ENCODE data around the gene EMILIN3.

Gene EMILIN3

DNA sequence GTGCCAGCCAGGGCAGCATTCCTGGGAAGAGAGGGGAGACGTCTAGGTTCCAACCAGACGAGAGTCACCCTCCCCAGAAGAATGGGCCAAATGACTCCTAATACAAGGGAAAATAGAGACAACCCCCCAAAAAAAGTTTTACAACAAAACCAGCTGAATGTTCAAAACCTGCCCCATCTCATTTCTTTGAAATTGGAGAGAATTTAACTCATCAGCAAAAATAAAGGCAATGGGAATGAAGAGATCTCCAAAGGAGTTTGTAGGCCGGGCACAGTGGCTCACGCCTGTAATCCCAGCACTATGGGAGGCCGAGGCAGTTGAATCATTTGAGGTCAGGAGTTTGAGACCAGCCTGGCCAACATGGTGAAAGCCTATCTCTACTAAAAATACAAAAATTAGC lies 9.7 kb upstream of the EMILIN3 start:
- TF ChIP-seq, protein P1, sequence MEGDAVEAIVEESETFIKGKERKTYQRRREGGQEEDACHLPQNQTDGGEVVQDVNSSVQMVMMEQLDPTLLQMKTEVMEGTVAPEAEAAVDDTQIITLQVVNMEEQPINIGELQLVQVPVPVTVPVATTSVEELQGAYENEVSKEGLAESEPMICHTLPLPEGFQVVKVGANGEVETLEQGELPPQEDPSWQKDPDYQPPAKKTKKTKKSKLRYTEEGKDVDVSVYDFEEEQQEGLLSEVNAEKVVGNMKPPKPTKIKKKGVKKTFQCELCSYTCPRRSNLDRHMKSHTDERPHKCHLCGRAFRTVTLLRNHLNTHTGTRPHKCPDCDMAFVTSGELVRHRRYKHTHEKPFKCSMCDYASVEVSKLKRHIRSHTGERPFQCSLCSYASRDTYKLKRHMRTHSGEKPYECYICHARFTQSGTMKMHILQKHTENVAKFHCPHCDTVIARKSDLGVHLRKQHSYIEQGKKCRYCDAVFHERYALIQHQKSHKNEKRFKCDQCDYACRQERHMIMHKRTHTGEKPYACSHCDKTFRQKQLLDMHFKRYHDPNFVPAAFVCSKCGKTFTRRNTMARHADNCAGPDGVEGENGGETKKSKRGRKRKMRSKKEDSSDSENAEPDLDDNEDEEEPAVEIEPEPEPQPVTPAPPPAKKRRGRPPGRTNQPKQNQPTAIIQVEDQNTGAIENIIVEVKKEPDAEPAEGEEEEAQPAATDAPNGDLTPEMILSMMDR (IDR thresholded peaks at IDR 0.05; ENCODE audit: low read depth, low read length): no peak
- no peak for TF ChIP-seq MYC (IDR thresholded peaks at IDR 0.05; ENCODE audit: low read depth, low read length)
- TF ChIP-seq POLR2A (IDR thresholded peaks at IDR 0.05; ENCODE audit: extremely low read depth, insufficient read length): no peak
- TF ChIP-seq, protein P2, sequence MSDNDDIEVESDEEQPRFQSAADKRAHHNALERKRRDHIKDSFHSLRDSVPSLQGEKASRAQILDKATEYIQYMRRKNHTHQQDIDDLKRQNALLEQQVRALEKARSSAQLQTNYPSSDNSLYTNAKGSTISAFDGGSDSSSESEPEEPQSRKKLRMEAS (IDR thresholded peaks at IDR 0.05; ENCODE audit: low read depth, low read length): no peak
- no peak for DNase-seq (ENCODE audit: low read depth)
- no peak overlapping the region for H3K4me3 ChIP-seq (ENCODE audit: low read depth, low read length)

DNA sequence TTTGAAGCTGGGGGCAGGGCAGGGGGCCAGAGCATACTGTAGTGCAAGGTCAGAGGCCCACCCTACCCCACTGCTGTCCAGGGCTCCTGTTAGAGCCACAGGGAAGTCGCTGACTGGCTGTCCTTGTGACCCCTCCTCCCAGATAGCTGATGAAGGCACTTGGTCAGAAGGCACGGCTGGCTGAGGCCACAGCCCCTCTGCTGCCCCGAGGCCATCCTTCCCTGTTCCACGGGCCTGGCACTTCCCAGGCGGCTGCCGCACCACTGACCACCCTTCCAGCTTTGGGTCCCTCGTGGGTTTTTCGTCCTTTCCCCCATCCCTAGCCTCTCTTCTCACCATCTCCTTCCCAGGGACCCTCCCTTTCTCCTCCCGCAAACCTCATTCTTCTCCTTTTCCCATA lies 9.2 kb upstream of the EMILIN3 start:
- H3K4me3 ChIP-seq (ENCODE audit: low read depth, low read length): no peak overlapping the region
- no peak for DNase-seq (ENCODE audit: low read depth)
- TF ChIP-seq, protein P2 (IDR thresholded peaks at IDR 0.05; ENCODE audit: low read depth, low read length): no peak
- TF ChIP-seq, protein P1 (IDR thresholded peaks at IDR 0.05; ENCODE audit: low read depth, low read length): no peak

DNA sequence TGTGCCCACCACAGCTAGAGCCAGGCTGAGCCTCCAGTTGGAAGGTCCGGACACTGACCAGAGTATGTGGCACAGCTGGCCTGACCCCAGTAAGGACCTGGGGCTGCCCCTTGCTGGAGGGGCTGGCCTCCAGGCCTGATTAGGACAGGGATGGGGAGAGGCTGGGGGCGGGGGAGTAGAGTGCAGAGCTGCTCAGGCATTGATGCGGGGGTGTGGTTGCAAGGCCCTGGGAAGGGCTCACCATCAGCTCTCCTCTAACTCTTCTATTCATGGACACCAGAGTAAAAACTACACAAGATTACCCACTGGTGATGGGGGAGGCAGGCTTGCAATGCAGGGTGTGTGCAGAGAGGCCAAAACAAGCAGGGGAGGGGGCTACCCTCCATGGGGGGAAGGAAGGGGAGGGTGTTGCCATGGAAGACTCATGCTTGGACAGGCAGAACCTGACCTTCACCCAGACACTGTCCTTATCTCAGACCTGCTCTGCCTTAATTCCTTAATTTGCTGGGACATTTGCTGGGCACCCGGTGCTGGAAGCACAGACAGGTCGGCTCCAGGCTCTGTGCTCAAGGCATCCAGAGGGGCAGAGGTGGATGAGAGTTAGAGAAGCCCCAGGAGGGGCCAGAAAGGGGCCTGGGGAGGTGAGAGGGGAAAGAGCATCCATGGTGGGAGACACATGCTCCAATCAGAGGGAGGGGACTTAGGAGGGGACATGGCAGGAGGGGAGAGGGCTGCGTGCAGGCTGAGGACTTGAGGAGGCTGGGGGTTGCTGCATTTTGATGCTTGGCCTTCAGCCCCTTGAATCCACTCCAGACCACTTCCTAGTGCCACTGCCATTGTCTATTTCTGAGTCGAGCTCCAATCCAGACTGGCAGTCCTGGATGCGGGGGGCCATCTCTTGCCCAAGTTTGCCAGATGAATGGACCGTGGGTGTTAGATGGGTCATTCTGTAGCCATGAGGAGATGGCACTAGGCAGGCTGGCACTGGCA lies 7.6 kb upstream of the EMILIN3 start:
- no peak for DNase-seq (ENCODE audit: low read depth)
- no peak overlapping the region for H3K4me3 ChIP-seq (ENCODE audit: low read depth, low read length)
- TF ChIP-seq POLR2A (IDR thresholded peaks at IDR 0.05; ENCODE audit: extremely low read depth, insufficient read length) (no peak), MYC (IDR thresholded peaks at IDR 0.05; ENCODE audit: low read depth, low read length) (no peak)
- TF ChIP-seq, protein P1 (IDR thresholded peaks at IDR 0.05; ENCODE audit: low read depth, low read length): no peak
- TF ChIP-seq, protein P2 (IDR thresholded peaks at IDR 0.05; ENCODE audit: low read depth, low read length): no peak

DNA sequence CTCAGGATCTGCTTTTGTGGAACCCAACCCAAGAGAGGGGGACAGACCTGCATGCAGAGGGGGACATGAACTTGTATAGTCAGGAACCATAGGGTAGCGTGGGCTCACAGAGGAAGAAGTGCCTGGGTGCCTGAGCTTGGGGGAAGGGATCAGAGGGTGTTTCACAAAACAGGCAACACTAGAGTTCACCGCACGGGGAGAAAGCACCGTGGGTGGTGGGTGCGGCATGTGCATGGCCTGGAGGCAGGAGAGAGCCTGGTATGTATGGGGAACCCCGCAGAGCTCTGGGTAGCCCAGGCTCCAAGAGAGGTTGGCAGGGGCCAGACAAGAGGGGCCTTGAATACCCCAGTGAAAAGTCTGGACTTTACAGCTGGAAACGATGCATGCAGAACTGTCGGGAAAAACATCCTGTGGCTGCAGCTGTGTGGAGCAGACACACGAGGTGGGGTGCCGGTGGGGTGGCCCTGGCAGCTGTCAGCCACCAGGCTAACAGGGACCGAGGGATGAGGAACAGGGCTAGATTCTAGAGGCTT lies 6.7 kb upstream of the EMILIN3 start:
- TF ChIP-seq, protein P1 (IDR thresholded peaks at IDR 0.05; ENCODE audit: low read depth, low read length): no peak
- TF ChIP-seq MYC (IDR thresholded peaks at IDR 0.05; ENCODE audit: low read depth, low read length) (no peak), POLR2A (IDR thresholded peaks at IDR 0.05; ENCODE audit: extremely low read depth, insufficient read length) (no peak)
- TF ChIP-seq, protein P2 (IDR thresholded peaks at IDR 0.05; ENCODE audit: low read depth, low read length): no peak
- no peak overlapping the region for H3K4me3 ChIP-seq (ENCODE audit: low read depth, low read length)
- DNase-seq (ENCODE audit: low read depth): no peak

DNA sequence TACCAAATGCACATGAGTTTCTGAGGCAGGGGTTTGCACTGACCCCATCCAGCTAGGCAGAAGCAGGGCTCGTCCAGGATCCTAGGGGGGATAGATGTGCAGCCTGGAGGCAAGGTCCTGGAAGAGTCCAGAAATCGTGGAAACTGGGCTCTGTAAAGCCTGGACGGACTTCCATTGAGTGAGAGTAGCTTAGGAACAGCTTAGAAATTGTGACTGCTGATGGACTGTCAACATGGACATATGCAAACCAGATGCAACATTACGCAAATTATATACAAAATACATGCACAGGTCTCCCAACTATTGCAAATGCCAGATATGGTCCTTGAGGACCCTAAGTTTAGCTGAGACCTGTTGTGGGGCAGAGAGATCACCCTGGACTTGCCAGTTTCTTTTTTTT lies 4.8 kb upstream of the EMILIN3 start:
- TF ChIP-seq, protein P2 (IDR thresholded peaks at IDR 0.05; ENCODE audit: low read depth, low read length): no peak
- TF ChIP-seq, protein P1 (IDR thresholded peaks at IDR 0.05; ENCODE audit: low read depth, low read length): no peak
- no peak for TF ChIP-seq POLR2A (IDR thresholded peaks at IDR 0.05; ENCODE audit: extremely low read depth, insufficient read length)
- TF ChIP-seq MYC (IDR thresholded peaks at IDR 0.05; ENCODE audit: low read depth, low read length): no peak
- H3K4me3 ChIP-seq (ENCODE audit: low read depth, low read length): no peak overlapping the region
- DNase-seq (ENCODE audit: low read depth): no peak
